GM12878 (cell line): ENCODE data around the gene ZNF785. TPM values are rescaled to one million over a fixed set of nuclear protein-coding genes. Genes with fewer than 3 reads are reported as not detected.
"Not testable (repeated sequence)": the region's sequence is repeated elsewhere in the genome, so short reads cannot be mapped to it uniquely, and the experiment has no call there.

Experiments
- ATAC-seq: fragments of 200-7000 bp; cut with Tn5 transposase; 3 replicates; pipeline ENCODE4 v1.9.1; 2020; ENCODE audit warnings: mild to moderate bottlenecking, moderate library complexity
- BruUV-seq: library from RNA; stranded (reverse); fragments of 400-500 nt; replicated peaks from 2 replicates; lab custom pipeline; 2021; lab: Mats Ljungman, UMichigan
- CTCF ChIA-PET: fragments of 300-600 bp; sonication (Branson Sonifier 250); formaldehyde crosslinking; extraction: SDS; loops from one replicate; lab custom pipeline; 2021; ENCODE audit warnings: inconsistent platforms; lab: Yijun Ruan, JAX
- POLR2A ChIA-PET: fragments of 350-600 bp; formaldehyde crosslinking; extraction: SDS; loops from one replicate; lab custom pipeline; 2021; ENCODE audit warnings: inconsistent platforms; lab: Charles Lee
- RAD21 ChIA-PET: fragments of 300-600 bp; sonication (Branson Sonifier 250); formaldehyde crosslinking; loops from one replicate; lab custom pipeline; 2023; ENCODE audit warnings: antibody characterized with exemption; ENCODE audit not compliant: unreplicated experiment; lab: Charles Lee
- SMC1A ChIA-PET: fragments of 300-600 bp; sonication (Branson Sonifier 250); formaldehyde crosslinking; loops from one replicate; lab custom pipeline; 2023; ENCODE audit not compliant: unreplicated experiment, uncharacterized antibody; lab: Charles Lee
- DNase-seq: peaks from one replicate; pipeline ENCODE4 v3.0.0-alpha.2; 2011; ENCODE audit warnings: low read depth, low spot score
- FAIRE-seq: peaks from 3 replicates; lab custom pipeline; 2011; peaks lifted over from hg19 to GRCh38; lab: Jason Lieb, UNC
- H2AFZ ChIP-seq: 2 replicates; pipeline ENCODE4 v1.6.0; 2011; ENCODE audit warnings: low read depth, low read length, control low read depth; ENCODE audit not compliant: control insufficient read depth
- H3K27ac ChIP-seq: 2 replicates; pipeline ENCODE4 v1.5.1; 2011; ENCODE audit warnings: control low read depth; ENCODE audit not compliant: control insufficient read depth, insufficient read depth
- H3K27me3 ChIP-seq, 2 experiments: replicated peaks in 1 of 2; 2 replicates each; pipeline versions ENCODE4 v1.6.0 to v1.6.1; 2011; ENCODE audit warnings: low read length in 1 of 2; ENCODE audit not compliant: control insufficient read depth in 2 of 2, insufficient read depth in 2 of 2
- H3K36me3 ChIP-seq, 2 experiments: 2 replicates each; pipeline ENCODE4 v1.5.1; 2011; ENCODE audit warnings: low read length in 1 of 2; ENCODE audit not compliant: control insufficient read depth in 2 of 2, insufficient read depth in 2 of 2
- H3K4me1 ChIP-seq: 2 replicates; pipeline ENCODE4 v1.6.1; 2011; ENCODE audit warnings: mild to moderate bottlenecking, low read length, moderate library complexity, mixed read lengths; ENCODE audit not compliant: control insufficient read depth, insufficient read depth
- H3K4me2 ChIP-seq: 2 replicates; pipeline ENCODE4 v1.6.0; 2011; ENCODE audit warnings: control low read depth; ENCODE audit not compliant: control insufficient read depth, insufficient read depth
- H3K4me3 ChIP-seq: fragments of 200-600 bp; sonication (generic); 2 replicates; pipeline ENCODE4 v1.5.1; 2016
- H3K79me2 ChIP-seq: 2 replicates; pipeline ENCODE4 v1.6.0; 2011; ENCODE audit warnings: low read length; ENCODE audit not compliant: control insufficient read depth, insufficient read depth
- H3K9ac ChIP-seq: 2 replicates; pipeline ENCODE4 v1.8.0; 2011; ENCODE audit warnings: low read length, control low read depth, mixed read lengths; ENCODE audit not compliant: control insufficient read depth, insufficient read depth
- H3K9me3 ChIP-seq: replicated peaks from 3 replicates; pipeline ENCODE4 v1.5.1; 2011; ENCODE audit warnings: mild to moderate bottlenecking, low read length; ENCODE audit not compliant: control insufficient read depth, insufficient read depth
- H4K20me1 ChIP-seq: 2 replicates; pipeline ENCODE4 v1.6.0; 2011; ENCODE audit not compliant: control insufficient read depth, insufficient read depth
- MLLT1 ChIP-seq: fragments of 450-650 bp; IDR thresholded peaks from 2 replicates; pipeline ENCODE4 v1.6.1; 2016; ENCODE audit warnings: mild to moderate bottlenecking
- ZBTB33 ChIP-seq: fragments of 450-650 bp; IDR thresholded peaks from 2 replicates; pipeline ENCODE4 v1.6.1; 2017; ENCODE audit warnings: mild to moderate bottlenecking
- WGBS: methylation state at CpG from one replicate; pipeline ENCODE4 v1.1.6; 2016; ENCODE audit warnings: low lambda C conversion rate; ENCODE audit not compliant: insufficient replicate concordance, insufficient coverage; ENCODE audit errors: missing lambda C conversion rate; 5-methylcytosine and 5-hydroxymethylcytosine counted together
- in situ Hi-C: fragments of 300-500 bp; cut with MboI; formaldehyde crosslinking; loops from 9 replicates; pipeline ENCODE4 v1.14.3; 2018; ENCODE audit warnings: mixed read lengths
- intact Hi-C: fragments of 100-400 bp; cut with micrococcal nuclease; formaldehyde crosslinking; loops from one replicate; pipeline ENCODE4 v1.14.2; 2022; ENCODE audit not compliant: unreplicated experiment
- polyA plus RNA-seq, 11 experiments: library from polyadenylated mRNA; depleted of rRNA in 4 of 11; unstranded in 6 of 11; stranded (reverse) in 5 of 11; fragments of >200 nt; fragmentation: Nextera tagmentation in 4 of 11; fragmentation: Illumina TruSeq in 1 of 11; extraction: Ambion mirVana in 4 of 11; extraction: Trizol in 1 of 11; gene quantifications; 1 replicate in 1 of 11; 2 replicates in 10 of 11; pipeline versions ENCODE4 v1.2.1 to v1.2.3, GENCODE V29; 2011 to 2016; ENCODE audit warnings: inconsistent platforms in 2 of 11, missing spikeins in 2 of 11, low read depth in 1 of 11
- total RNA-seq, 4 experiments: library from RNA; depleted of rRNA in 3 of 4; stranded (reverse); fragments of >200 nt in 3 of 4; fragmentation: Illumina TruSeq in 1 of 4; extraction: Trizol in 1 of 4; gene quantifications; 2 replicates each; pipeline versions ENCODE4 v1.2.1 to v1.2.3, GENCODE V29; 2013 to 2021

The ZNF785 gene
- total and polyA plus RNA-seq, 10 of the 15 experiments (the other 5 are each of a cell fraction or from before 2014, with no cell fraction given), result 0.87 to 11.5 (median 7.5) TPM

GRCh38 chr16:30536391-30537024 is 49.0 kb downstream of the ZNF785 start:
- in situ Hi-C loops, H4K20me1 ChIP-seq, BruUV-seq, FAIRE-seq, H3K9me3 ChIP-seq, H3K27ac ChIP-seq, H3K36me3 ChIP-seq, H2AFZ ChIP-seq, DNase-seq, ATAC-seq, H3K4me1 ChIP-seq, H3K27me3 ChIP-seq: not testable (repeated sequence)
- POLR2A ChIA-PET, result interaction anchor here (0.6 to 5.2 kb wide), 13 partner anchors 9 to 168 kb away, joined by 4 to 109 read pairs (median 8); partner anchors contain the start of genes DCTPP1, ITGAL, ZNF688 and ZNF764
- peak overlapping the region; percentile 96 for H3K9ac ChIP-seq
- H3K4me2 ChIP-seq, result peak overlapping the region; percentile 87
- WGBS, result 96% methylated on average over 13 of the region's 13 CpGs
- RAD21 ChIA-PET, result interaction anchor here (0.6 to 5.2 kb wide), 30 partner anchors 9 to 195 kb away, joined by 3 to 129 read pairs (median 7); partner anchors contain the start of genes DCTPP1, FBRS, SEPHS2 and SEPTIN1
- TF ChIP-seq ZBTB33 (0 out of 2 replicates have a peak, but pooled peaks have one; percentile 18), MLLT1 (peak; percentile 94)
- peaks cover 27% of the 10 kb centered on the region for H3K79me2 ChIP-seq
- SMC1A ChIA-PET, result interaction anchor here (0.8 to 4.7 kb wide), 29 partner anchors 13 to 161 kb away, joined by 3 to 47 read pairs (median 7); partner anchors contain the start of genes DCTPP1, FBRS, ITGAL and SEPHS2
- peak overlapping the region; percentile 90 for H3K4me3 ChIP-seq
- intact Hi-C loops, result loop anchor here (5.0 kb wide), 1 partner anchor 89 kb away; the partner anchor contains the start of gene SEPHS2
- CTCF ChIA-PET, result interaction anchor here (0.6 to 4.7 kb wide), 34 partner anchors 8 to 444 kb away, joined by 3 to 81 read pairs (median 8); partner anchors contain the start of genes DCTPP1, FBRS, ITGAL and SEPHS2
